ENCODE measurements around the gene PLXDC2. TPM values are rescaled to one million over a fixed set of nuclear protein-coding genes. Genes with fewer than 3 reads are reported as not detected.

Gene PLXDC2
- polyA plus RNA-seq, 6 donors from 2014 or later, result 0.15 to 1.3 (median 0.35) TPM; not detected in 1

- H3K9me3 Mint-ChIP-seq, result peaks cover 0 to 2% (median 0%) of the 10 kb centered on the region in 7 donors
- H3K27ac Mint-ChIP-seq, result no peak overlapping the region
- no peaks in the 10 kb centered on the region for H3K36me3 Mint-ChIP-seq
- ATAC-seq (ENCODE audit: low read depth in 2 of 2) (no peak), DNase-seq (no peak)
- H3K27me3 Mint-ChIP-seq, result no peaks in the 10 kb centered on the region
- no peak overlapping the region for H3K4me3 Mint-ChIP-seq
- no peaks in the 10 kb centered on the region for H3K4me1 Mint-ChIP-seq
Measured at GRCh38 chr10:19954601-19955000, 138.4 kb downstream of the PLXDC2 start.

DNA sequence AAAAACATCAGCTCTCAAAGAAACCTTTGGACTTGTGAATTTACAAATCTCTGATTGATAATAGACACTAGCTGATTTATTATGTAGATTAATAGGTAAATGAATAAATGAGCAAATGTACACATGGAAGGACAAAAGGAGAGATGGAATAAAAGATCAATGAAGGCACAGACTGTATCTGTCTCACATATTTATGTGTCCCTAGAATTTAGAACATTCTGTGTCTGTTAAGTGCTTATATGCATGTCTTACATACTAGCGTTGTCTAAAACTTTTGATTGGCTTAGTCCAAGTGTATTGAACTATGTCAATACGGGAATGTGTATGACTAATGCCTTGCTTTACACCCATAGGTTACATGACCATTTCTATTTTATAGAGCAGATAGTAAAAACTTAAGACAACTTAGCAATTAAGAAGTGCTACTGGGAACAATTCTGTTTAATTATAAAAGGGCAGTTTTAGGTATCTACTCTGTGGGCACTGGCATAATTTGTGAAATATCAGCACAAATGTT, 140.3 kb downstream of the PLXDC2 start:
- no peaks in the 10 kb centered on the region for H3K27me3 Mint-ChIP-seq
- ATAC-seq (ENCODE audit: low read depth in 2 of 2), result no peak
- DNase-seq, result no peak
- no peaks in the 10 kb centered on the region for H3K4me1 Mint-ChIP-seq
- no peak overlapping the region for H3K27ac Mint-ChIP-seq
- H3K9me3 Mint-ChIP-seq, result peaks cover 0 to 3% (median 0%) of the 10 kb centered on the region in 7 donors
- no peaks in the 10 kb centered on the region for H3K36me3 Mint-ChIP-seq
- H3K4me3 Mint-ChIP-seq, result no peak overlapping the region

DNA sequence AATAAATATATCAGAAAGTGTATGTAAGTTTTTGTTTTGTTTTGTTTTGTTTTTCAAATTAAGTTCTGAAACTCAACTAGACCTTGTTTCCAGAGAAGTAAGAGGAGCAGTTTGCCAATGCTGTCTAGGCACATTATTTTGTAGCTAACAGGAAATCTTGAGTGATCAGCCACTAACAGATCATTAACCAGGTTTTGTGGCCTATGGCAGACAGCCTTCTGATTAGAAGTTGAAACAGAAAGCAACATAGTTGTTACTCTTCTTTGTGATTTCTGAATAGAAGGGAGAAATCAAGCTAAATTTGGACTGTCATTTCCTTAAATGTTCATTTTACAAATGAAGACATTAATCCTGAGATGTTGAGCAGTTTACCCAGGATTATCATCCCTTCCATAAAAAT, 142.6 kb downstream of the PLXDC2 start:
- Mint-ChIP-seq H3K27me3 (no peaks in the 10 kb centered on the region), H3K4me3 (no peak overlapping the region), H3K4me1 (no peaks in the 10 kb centered on the region), H3K9me3 (peaks cover 0 to 4% (median 0%) of the 10 kb centered on the region in 7 donors), H3K27ac (no peak overlapping the region), H3K36me3 (no peaks in the 10 kb centered on the region)
- ATAC-seq (ENCODE audit: low read depth in 2 of 2) (no peak), DNase-seq (no peak)

DNA sequence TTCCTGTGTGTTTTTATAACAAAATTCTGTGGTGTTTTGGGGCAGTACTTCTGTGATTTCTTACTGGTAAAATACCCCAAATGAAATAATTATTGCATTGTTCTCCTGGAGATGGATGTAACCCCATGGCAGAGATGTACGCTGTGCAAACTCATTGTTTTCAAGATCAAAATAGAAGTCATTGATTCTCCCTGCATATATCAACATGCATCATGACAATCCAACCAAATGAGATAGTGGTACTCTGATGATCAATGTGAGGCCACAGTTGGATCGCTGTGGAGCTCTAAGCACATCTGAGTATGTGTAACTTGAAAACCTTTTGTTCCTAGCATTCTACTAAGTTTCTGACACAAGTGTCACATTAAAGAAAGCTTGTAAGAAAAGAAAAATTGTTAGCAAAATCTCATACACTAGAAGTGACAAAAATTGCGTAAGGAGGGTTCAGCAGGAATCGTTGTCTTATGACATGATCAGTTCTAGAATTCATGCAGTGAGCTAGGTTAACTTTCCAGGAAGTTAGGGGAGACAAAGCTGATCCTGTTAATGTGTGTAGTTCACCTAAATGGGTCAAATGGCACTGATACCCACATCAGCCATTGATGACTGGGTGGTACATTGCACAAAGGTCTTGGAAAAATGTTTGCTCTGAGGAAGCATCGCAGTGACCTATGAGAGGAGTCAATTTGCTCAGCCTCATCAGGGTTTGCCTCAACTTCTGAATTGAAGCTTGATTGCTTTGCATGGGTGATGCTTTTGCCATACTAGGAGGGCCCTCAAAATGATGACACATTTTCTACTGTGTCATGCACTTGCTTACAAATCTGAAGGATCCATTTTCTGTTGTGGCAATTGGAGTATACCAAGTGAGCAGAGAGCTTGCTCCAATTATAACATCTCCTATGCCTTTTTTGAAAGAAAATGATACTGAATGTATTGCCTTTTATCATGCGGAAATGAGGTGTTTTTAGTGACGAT, 145.1 kb downstream of the PLXDC2 start:
- Mint-ChIP-seq H3K27ac (no peak overlapping the region), H3K9me3 (peaks cover 0 to 4% (median 0%) of the 10 kb centered on the region in 7 donors), H3K27me3 (no peaks in the 10 kb centered on the region), H3K4me3 (no peak overlapping the region), H3K4me1 (no peaks in the 10 kb centered on the region), H3K36me3 (no peaks in the 10 kb centered on the region)
- DNase-seq (no peak), ATAC-seq (ENCODE audit: low read depth in 2 of 2) (no peak)

DNA sequence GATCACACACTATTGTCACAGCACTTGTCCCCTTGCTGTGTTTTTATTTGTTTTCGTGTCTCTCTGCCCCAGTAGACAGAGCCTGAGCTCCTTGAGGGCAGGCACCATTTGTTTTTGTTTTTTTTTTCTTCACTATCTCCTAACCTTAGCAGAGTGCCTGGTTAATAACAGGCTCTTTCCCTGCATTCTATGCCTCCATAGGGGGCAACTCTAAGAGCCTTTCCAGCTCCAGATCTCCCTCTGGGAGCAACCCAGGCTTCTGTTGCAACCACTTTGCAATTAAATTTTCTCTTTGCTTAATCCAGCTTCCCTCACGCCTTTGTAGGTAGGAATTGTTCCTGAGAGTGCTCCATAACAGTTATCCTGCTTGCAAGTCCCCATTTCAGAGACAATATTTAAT, 148.4 kb downstream of the PLXDC2 start:
- H3K9me3 Mint-ChIP-seq, result peaks cover 0 to 4% (median 0%) of the 10 kb centered on the region in 7 donors
- no peak for ATAC-seq (ENCODE audit: low read depth in 2 of 2)
- H3K4me3 Mint-ChIP-seq, result no peak overlapping the region

DNA sequence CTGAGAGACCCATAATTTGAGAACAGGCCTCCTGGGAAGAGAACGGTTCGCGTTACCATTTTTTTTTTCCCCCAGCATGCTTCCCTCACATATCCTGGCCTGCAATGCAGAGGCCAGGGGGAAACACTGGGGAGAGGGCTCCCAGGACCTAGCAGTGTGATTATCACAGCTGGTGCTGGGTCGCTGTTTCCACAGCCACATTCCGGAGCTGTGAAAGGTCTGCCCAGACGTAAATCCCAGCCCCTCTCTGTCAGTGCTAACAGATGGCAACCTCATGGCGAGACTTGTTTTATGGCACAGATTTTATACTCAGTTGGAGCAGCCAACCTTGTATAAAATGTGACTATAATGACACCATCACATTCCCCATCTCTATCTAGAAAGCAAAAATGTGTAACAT, 150.5 kb downstream of the PLXDC2 start:
- no peak for ATAC-seq (ENCODE audit: low read depth in 2 of 2)
- Mint-ChIP-seq H3K27ac (no peak overlapping the region), H3K4me1 (no peaks in the 10 kb centered on the region), H3K9me3 (peaks cover 0 to 4% (median 0%) of the 10 kb centered on the region in 7 donors), H3K27me3 (no peaks in the 10 kb centered on the region), H3K36me3 (no peaks in the 10 kb centered on the region), H3K4me3 (no peak overlapping the region)
- no peak for DNase-seq

More for the DNA sequence above, 148.4 kb downstream of the PLXDC2 start:
- DNase-seq, result no peak
- H3K36me3 Mint-ChIP-seq, result no peaks in the 10 kb centered on the region
- H3K27ac Mint-ChIP-seq, result no peak overlapping the region
- no peaks in the 10 kb centered on the region for H3K4me1 Mint-ChIP-seq
- H3K27me3 Mint-ChIP-seq, result no peaks in the 10 kb centered on the region

GRCh38 chr10:19967981-19968380, 151.7 kb downstream of the PLXDC2 start:
- no peak overlapping the region for H3K27ac Mint-ChIP-seq
- no peaks in the 10 kb centered on the region for H3K36me3 Mint-ChIP-seq
- no peak overlapping the region for H3K4me3 Mint-ChIP-seq
- no peaks in the 10 kb centered on the region for H3K4me1 Mint-ChIP-seq
- peaks cover 0 to 4% (median 0%) of the 10 kb centered on the region in 7 donors for H3K9me3 Mint-ChIP-seq
- DNase-seq (no peak), ATAC-seq (ENCODE audit: low read depth in 2 of 2) (no peak)
- H3K27me3 Mint-ChIP-seq, result no peaks in the 10 kb centered on the region

GRCh38 chr10:19968745-19969144, 152.5 kb downstream of the PLXDC2 start:
- ATAC-seq (ENCODE audit: low read depth in 2 of 2) (no peak), DNase-seq (no peak)
- Mint-ChIP-seq H3K4me3 (no peak overlapping the region), H3K36me3 (no peaks in the 10 kb centered on the region), H3K27me3 (no peaks in the 10 kb centered on the region), H3K9me3 (peaks cover 0 to 4% (median 0%) of the 10 kb centered on the region in 7 donors), H3K4me1 (no peaks in the 10 kb centered on the region), H3K27ac (no peak overlapping the region)

- no peaks in the 10 kb centered on the region for H3K36me3 Mint-ChIP-seq
Measured at GRCh38 chr10:19970256-19970655, 154.0 kb downstream of the PLXDC2 start.

DNA sequence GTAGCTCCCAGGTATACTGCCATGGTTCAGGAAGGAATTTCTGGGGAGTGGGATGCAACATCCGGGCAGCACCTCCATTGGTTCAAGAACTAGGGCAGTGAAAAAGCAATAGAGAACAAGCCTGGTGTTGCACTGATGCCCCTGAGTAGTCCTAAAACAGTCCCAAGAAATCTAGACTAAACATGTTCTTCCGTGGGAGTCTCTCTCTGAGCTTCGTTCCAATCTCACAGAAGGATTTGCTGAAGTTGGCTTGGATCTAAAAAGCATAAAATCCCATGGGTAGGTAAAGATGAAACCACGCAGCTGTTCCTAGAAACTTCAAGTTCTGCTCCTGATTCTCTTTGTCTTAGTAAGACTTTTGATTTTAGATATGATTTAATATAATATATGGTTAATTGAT, 154.5 kb downstream of the PLXDC2 start:
- peaks cover 0 to 4% (median 0%) of the 10 kb centered on the region in 7 donors for H3K9me3 Mint-ChIP-seq
- no peaks in the 10 kb centered on the region for H3K4me1 Mint-ChIP-seq
- no peaks in the 10 kb centered on the region for H3K27me3 Mint-ChIP-seq
- H3K4me3 Mint-ChIP-seq, result no peak overlapping the region
- no peaks in the 10 kb centered on the region for H3K36me3 Mint-ChIP-seq
- no peak overlapping the region for H3K27ac Mint-ChIP-seq
- DNase-seq (no peak), ATAC-seq (ENCODE audit: low read depth in 2 of 2) (no peak)

More at GRCh38 chr10:19970256-19970655, 154.0 kb downstream of the PLXDC2 start:
- Mint-ChIP-seq H3K9me3 (peaks cover 0 to 4% (median 0%) of the 10 kb centered on the region in 7 donors), H3K4me1 (no peaks in the 10 kb centered on the region), H3K4me3 (no peak overlapping the region), H3K27me3 (no peaks in the 10 kb centered on the region), H3K27ac (no peak overlapping the region)
- no peak for DNase-seq
- ATAC-seq (ENCODE audit: low read depth in 2 of 2), result no peak

GRCh38 chr10:19971343-19972052, 155.3 kb downstream of the PLXDC2 start:
- H3K27ac Mint-ChIP-seq, result no peak overlapping the region
- ATAC-seq (ENCODE audit: low read depth in 2 of 2), result no peak
- peaks cover 0 to 2% of the 10 kb centered on the region in 2 donors for H3K36me3 Mint-ChIP-seq
- H3K4me3 Mint-ChIP-seq, result no peak overlapping the region
- no peaks in the 10 kb centered on the region for H3K27me3 Mint-ChIP-seq
- H3K4me1 Mint-ChIP-seq, result no peaks in the 10 kb centered on the region
- peaks cover 0 to 4% (median 0%) of the 10 kb centered on the region in 7 donors for H3K9me3 Mint-ChIP-seq
- DNase-seq, result no peak

- no peak overlapping the region for H3K27ac Mint-ChIP-seq
- peaks cover 0 to 18% (median 3%) of the 10 kb centered on the region in 7 donors for H3K9me3 Mint-ChIP-seq
- H3K36me3 Mint-ChIP-seq, result peaks cover 0 to 6% of the 10 kb centered on the region in 2 donors
- ATAC-seq (ENCODE audit: low read depth in 2 of 2) (no peak), DNase-seq (no peak)
- H3K4me3 Mint-ChIP-seq, result no peak overlapping the region
- no peaks in the 10 kb centered on the region for H3K4me1 Mint-ChIP-seq
- H3K27me3 Mint-ChIP-seq, result no peaks in the 10 kb centered on the region
Measured at GRCh38 chr10:19974138-19974537, 157.9 kb downstream of the PLXDC2 start.

GRCh38 chr10:19974554-19974953, 158.3 kb downstream of the PLXDC2 start:
- H3K4me1 Mint-ChIP-seq, result no peaks in the 10 kb centered on the region
- no peak for DNase-seq
- no peaks in the 10 kb centered on the region for H3K27me3 Mint-ChIP-seq
- H3K9me3 Mint-ChIP-seq, result peaks cover 0 to 18% (median 3%) of the 10 kb centered on the region in 7 donors
- no peak overlapping the region for H3K27ac Mint-ChIP-seq
- no peak for ATAC-seq (ENCODE audit: low read depth in 2 of 2)
- H3K4me3 Mint-ChIP-seq, result no peak overlapping the region
- H3K36me3 Mint-ChIP-seq, result peaks cover 0 to 6% of the 10 kb centered on the region in 2 donors

Measured in naive B cell (primary cell).